ENCODE data around the gene NUP62.

DNA sequence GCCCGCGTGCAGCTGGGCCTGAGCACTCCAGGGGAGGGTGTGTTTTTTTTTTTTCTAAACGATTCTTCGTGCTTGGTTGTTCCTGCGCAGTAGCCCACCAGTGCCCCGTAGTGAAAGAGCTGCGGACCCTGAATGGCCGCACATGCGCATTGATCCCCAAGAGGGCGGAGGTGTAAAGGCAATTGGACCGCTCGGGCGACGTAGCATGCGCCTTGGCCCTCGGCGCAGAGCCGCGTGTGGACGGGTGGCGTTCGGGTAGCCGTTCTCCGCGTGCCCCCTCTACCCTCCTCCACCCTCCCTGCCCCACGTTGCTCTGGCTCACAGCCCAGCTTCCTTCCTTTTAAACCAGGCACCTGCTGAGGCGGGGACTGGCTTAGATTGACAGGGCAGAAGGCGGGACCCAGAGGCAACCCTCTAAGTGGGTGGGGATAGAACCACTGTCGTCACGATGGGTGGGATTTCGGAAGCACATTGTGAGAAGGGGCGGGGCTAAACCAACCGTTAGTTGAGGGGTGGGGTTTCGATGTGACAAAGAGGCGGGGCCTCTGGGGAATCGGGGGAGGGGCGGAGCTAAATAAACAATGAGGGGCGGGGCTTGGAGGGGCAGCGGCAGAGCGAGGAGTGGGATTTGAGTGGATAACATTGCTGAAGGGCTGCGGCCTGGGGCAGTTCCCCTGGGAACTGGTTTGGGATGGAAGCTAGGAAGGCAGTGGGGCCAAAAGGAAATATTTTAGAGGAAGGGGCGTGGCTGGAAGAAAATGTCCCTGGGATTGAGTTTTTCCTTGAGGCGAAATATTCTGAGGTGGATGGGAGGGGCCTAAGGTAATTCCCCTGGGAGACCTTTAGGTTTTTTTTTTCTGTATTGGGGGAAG is 543 bp upstream of the NUP62 start:
- TF ChIP-seq CREB1 (CRISPR knock-in tag; IDR thresholded peaks at IDR 0.05; ENCODE audit: low read depth) (peak; percentile 62), POLR2AphosphoS5 (IDR thresholded peaks at IDR 0.05; ENCODE audit: low read depth) (peak; percentile 95), NANOG (IDR thresholded peaks at IDR 0.05; ENCODE audit: borderline replicate concordance) (no peak), EZH2phosphoT487 (IDR thresholded peaks at IDR 0.05; ENCODE audit: unreplicated experiment) (no peak)
- TF ChIP-seq, protein P1, sequence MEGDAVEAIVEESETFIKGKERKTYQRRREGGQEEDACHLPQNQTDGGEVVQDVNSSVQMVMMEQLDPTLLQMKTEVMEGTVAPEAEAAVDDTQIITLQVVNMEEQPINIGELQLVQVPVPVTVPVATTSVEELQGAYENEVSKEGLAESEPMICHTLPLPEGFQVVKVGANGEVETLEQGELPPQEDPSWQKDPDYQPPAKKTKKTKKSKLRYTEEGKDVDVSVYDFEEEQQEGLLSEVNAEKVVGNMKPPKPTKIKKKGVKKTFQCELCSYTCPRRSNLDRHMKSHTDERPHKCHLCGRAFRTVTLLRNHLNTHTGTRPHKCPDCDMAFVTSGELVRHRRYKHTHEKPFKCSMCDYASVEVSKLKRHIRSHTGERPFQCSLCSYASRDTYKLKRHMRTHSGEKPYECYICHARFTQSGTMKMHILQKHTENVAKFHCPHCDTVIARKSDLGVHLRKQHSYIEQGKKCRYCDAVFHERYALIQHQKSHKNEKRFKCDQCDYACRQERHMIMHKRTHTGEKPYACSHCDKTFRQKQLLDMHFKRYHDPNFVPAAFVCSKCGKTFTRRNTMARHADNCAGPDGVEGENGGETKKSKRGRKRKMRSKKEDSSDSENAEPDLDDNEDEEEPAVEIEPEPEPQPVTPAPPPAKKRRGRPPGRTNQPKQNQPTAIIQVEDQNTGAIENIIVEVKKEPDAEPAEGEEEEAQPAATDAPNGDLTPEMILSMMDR (conservative IDR thresholded peaks at IDR 0.05; ENCODE audit: low read depth in 2 of 2) = no peak
